Limb (tissue), 2 donors: Measurements from ENCODE around the gene AMER1.

Experiments
- DNase-seq, 2 donors: peaks; one replicate each; pipeline ENCODE4 v3.0.0-alpha.2; 2016; ENCODE audit errors: extremely low spot score in 2 of 2

Gene AMER1

DNA sequence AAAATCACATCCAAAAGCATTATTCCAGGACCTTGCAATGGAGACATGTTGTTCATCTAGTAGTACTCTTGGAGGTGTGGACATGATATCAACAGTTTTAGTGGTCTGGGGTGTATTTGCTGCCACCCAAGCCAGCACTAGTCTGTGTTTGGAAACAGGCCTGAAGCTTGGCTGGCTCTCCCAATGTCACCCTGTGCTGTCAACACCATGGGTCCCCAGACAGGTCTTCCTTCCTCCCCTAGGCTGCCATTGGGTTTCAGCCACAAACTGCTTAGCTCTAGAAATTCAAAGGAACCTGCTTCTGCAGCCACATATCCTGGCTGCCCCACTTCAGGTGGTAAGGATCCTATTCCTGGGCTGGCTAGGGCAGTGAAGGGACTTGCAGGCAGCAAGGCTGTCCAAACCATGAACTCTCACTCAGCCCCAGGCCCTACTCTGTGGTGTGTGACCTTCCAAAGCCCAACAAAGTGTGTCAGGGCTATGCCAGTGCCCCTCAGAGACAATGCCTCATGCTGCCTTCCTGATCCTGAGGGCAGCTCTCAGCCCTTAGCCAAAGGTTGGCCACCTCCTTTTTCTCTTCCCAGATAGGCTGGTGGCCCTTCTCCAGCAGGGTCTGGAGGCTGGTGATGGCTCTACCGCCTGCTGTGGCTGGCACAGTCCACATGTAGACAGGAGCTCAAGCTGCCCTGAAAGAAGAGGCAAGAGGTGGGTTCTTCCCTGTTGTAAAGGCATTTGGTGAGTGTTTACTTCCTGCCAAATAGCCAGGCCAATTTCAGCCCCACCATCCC is 18.3 kb downstream of the AMER1 start:
- DNase-seq = no peak

DNA sequence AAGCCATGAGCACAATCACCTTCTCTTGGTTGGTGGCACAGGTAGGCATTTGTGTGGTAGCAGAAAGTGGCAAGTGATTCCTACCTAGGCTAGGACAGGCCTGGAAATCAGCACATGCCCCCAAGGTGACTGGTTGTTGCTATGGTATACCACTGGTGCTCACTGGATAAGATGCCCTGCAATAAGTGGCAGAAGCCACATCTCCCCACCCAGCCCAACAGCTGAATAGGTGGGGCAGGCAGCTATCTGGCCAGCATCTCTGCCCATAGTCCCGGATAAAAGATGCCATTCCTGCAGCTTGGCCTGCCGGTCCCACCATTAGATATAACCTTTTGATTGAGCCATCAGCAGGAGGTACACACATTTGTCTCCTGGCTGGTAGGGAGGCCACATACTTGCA is 21.1 kb downstream of the AMER1 start:
- DNase-seq = no peak

DNA sequence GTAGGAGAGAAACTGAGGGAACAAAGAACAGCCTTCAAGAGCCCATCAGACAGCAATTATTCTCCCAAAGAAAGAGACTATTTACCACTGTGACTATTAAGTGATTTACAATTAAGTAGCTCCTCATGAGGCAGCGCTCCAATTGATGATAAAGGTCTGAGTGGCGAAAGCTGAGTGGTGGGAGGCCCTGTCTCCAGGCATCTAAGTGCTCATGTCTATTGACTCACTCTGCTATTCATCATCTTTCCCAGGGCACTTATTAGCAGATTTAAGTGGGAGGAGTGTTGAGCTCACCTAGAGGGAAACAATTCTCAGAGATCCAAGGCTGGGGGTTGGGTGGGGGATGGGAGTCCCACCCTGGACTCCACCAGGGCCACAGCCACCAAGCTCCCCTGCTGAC is 23.3 kb downstream of the AMER1 start:
- DNase-seq = no peak

DNA sequence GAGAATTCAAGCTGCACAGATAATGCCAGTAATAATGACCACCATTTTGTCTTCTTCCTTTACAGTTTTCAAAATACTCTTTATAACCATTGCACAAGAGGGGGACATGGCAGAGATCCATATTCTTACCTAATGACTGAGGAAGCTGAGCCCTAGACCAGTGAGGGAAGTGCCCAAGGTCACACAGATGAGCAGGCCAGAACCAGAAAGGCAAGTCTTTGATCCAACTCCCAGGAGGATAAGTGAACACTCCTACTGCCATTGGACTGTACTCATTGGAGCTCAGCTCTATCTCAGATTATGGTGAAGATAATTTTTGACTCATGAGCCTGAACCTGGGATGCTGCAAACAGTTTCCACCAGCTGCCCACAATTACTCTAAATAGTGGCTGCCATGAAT is 28.6 kb downstream of the AMER1 start:
- no peak for DNase-seq

DNA sequence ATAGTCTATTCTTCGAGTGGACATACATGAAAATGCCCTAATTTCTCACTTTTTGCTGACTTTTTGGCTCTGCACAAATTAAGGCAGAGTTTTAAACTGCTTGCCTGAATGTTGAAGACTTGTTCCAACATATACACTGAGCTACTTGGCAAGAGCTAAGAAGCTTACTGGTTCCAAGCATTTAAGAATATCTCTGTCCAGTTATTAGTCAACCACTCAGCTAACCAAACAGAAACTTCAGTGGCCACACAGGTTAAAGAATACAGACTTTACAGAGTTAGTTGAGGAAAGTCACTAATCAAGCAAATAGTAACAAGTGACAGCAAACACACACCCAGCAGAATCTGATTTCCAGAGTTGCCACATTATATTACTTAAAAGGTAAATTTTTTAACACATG is 35.5 kb downstream of the AMER1 start:
- no peak for DNase-seq

DNA sequence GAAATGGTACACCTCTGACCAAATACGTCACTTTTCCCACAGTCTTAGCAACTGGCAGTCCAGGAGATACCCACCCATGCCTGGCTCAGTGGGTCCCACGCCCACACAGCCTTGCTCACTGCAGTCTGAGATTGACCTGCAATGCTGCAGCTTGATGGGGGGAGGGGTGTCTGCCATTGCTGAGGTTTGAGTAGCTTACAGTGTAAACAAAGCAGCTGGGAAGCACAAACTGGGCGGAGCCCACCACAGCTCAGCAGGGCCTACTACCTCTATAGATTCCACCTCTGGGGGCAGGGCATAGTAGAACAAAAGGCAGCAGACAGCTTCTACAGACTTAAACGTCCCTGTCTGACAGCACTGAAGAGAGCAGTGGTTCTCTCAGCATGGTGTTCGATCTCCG is 52.7 kb downstream of the AMER1 start:
- no peak for DNase-seq

DNA sequence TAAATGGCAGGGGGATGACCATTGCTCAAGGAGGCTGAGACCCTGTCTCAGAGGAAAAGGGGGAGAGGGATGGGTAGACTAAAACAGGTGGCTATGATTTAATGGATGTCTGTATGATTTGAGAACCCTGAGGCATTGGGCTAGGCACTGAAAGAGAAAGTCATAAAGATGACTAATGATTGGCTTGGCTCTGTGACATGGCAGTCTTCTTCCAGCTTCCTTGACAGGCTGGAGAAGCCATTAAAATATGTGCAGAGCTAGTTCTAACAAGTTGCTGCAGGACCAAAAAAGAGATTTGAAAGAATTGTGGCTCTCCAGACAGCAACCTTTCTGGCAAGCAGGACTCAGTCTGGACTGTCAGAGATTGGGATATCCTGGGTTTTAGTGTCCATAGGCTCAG is 53.6 kb downstream of the AMER1 start:
- no peak for DNase-seq

DNA sequence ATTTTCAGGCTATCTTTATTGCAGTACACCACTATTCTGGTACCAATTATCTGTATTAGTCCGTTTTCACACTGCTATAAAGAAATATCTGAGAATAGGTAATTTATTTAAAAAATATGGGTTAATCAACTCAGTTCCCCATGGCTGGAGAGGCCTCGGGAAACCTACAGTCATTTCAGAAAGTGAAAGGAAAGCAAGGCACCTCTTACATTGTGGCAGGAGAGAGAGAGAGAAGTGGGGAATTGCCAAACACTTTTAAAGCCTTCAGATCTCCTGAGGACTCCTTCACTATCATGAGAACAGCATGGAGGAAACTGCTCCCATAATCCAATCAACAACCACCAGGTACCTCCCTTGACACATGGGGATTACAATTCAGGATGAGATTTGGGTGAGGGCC is 54.7 kb downstream of the AMER1 start:
- no peak for DNase-seq
